AG08395 (cell line): ENCODE data around the gene ELOB.

Experiments used
- DNase-seq: peaks from one replicate; pipeline ENCODE4 v3.0.0; 2012; ENCODE audit warnings: mixed read lengths, low spot score

The ELOB gene

DNA sequence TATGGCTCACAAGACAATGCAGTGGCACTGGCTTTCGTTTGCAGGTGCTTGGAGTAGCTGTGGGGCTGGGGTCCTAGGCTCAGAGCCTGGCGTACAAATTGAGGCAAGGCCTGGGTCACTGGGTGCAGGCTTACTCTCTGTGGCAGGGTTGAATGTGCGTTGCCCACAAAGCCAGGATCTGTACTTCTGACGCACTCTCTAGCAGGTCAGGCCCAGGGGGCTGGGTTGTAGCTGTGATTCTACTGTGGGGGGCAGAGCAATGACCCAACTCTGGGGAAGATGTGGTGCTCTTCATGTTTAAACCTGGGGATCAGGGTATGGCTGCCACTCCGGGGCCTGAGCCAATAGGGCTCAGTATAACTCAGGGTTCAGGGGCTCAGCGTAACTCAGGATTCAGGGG lies 33.6 kb upstream of the ELOB start:
- no peak for DNase-seq

DNA sequence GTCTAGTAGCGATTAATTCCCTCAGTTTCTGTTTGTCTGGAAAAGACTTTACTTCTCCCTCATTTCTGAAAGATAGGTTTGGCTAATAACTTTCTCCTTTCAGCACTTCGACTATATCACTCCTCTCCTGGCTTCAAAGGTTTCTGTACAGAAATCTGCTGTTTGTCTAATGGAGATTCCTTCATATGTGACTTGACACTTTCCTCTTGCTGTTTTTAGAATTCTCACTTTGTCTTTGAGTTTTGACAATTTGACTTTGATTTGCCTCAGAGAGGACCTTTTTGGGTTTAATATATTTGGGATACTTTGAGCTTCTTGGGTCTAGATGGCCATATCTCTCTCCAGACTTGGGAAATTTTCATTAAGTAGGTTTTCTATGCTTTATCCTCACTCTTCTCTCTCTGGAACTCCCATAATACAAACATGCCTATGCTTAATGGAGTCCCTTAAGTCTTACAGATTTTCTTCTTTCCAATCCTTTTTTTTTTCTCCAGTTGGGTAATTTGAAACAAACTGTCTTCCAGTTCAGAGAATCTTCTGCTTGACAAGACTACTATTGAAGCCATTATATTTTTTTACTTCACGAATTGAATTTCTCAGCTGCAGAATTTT lies 32.2 kb upstream of the ELOB start:
- no peak for DNase-seq

DNA sequence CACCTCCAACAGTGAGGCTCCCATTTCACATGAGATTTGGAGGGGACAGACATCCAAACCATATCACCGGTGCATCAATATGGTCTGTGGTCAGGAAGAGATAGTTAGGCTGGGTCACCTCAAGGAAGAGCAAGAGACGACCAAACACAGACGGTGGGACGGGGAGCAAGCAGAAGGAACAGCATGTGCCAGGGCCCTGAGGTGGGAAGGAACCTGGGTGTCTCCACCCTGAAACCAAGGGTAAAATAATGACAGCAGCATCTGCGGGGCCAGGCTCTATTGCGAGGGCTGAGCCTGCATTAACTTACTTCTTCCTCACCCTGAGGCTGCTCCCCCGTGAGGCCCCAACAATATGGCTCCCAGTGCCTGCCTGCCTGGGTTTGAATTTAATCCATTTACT lies 31.1 kb upstream of the ELOB start:
- DNase-seq, result no peak

DNA sequence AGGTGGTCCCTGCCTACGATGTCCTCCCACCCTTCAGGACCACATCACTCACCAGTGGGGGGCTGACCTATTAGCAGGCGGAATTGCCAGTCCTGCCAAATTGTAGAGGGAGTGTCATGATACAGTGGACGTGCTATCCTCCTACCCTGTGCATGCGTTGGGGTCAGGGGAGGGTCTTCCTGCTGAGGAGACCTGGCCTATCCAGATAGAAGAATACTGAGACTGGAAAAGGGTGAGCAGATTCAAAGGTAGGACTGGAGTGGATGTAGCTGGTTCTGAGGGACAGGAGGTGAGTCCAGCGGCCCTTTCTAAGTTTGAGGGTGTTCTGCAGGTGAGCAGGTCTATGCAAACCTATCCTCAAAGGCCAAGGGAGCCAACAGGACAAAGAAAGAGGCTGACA lies 29.2 kb upstream of the ELOB start:
- DNase-seq, result no peak

DNA sequence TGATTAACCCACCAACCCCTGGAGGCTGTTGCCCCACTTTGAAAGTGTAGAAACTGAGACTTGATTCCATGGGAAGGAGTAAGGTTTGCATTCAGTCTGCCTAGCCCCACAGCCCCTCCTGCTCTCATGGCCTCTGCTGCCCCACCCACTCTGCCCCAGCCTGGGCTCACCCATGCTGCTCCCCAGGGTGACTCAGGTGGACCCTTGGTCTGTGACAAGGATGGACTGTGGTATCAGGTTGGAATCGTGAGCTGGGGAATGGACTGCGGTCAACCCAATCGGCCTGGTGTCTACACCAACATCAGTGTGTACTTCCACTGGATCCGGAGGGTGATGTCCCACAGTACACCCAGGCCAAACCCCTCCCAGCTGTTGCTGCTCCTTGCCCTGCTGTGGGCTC lies 27.6 kb upstream of the ELOB start:
- no peak for DNase-seq

DNA sequence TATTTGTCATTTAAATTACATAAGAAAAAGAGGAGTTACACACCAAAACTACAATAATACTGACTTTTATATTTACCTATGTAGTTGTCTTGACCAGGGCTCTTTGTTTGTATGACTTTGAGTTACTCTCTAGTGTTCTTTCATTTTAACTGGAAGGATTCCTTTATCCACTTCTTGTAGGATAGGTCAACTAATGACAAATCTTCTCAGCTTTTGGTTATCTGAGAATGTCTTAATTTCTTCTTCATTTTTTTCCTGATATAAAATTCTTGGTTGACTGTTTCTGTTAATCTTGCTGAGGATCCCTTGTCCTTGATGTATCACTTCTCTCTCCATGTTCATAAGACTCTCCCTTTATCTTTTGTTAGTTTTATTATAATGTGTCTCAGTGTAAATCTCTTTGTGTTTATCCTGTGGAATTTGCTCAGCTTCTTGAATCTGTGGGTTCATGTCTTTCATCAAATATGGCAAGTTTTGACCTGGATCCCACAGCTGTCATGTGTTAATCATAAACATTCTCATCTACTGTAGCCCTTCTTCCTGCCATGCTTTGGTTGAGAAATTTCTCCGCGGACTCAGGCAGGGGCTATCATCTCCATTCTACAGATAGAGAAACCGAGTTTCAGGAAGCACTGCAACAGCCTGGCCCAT lies 26.6 kb upstream of the ELOB start:
- DNase-seq, result no peak

DNA sequence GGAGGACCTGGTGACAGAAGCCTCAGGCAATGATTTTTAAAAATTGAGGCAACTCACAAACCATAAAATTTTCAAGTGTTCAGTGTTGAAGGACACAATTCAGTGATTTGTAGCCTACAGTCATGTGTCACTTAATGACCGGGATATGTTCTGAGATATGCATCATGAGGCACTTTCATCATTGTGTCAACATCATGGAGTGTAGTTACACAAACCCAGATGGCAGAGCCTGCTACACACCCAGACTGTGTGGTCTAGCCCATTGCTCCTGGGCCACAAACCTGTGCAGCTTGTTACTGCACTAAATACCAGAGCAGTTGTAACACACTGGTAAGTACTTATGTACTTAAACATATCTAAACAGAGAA lies 22.8 kb upstream of the ELOB start:
- DNase-seq, result no peak

DNA sequence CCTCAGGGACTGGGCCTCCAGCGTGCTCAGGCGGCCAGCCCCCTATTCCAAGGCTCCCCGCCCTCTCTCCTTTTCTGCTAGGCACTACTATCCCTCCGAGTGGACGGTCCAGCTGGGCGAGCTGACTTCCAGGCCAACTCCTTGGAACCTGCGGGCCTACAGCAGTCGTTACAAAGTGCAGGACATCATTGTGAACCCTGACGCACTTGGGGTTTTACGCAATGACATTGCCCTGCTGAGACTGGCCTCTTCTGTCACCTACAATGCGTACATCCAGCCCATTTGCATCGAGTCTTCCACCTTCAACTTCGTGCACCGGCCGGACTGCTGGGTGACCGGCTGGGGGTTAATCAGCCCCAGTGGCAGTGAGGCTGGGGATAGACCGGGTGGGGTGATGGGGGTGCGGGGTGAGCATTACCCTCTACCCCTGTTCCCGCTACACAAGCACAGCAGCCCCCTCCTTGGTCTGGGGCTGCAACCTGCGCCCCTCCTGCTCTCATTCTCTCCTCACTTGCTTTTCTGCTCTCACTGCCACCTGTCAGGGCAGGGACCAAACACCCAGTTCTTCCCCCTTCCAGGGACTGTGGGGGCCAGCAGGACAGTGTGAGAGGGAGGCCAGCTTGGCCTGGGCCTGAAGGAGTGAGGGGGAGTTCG lies 22.3 kb upstream of the ELOB start:
- DNase-seq, result no peak

DNA sequence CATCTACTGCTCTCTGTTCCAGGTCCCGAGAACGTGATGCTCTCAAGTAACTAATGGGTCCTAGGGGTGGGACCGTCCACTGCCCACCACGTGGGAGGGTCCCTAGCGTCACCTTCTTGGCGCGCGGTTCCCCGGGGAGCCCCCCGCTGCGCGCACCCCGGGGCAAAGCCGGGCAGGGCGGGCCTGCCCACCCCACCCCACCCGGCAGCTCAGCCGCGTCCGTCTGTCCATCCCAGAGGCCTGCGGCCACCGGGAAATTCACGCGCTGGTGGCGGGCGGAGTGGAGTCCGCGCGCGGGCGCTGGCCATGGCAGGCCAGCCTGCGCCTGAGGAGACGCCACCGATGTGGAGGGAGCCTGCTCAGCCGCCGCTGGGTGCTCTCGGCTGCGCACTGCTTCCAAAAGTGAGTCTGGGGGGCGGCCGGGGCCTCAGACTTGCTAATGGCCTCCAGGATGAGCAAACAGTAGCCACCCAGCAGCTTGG lies 21.7 kb upstream of the ELOB start:
- DNase-seq, result no peak

DNA sequence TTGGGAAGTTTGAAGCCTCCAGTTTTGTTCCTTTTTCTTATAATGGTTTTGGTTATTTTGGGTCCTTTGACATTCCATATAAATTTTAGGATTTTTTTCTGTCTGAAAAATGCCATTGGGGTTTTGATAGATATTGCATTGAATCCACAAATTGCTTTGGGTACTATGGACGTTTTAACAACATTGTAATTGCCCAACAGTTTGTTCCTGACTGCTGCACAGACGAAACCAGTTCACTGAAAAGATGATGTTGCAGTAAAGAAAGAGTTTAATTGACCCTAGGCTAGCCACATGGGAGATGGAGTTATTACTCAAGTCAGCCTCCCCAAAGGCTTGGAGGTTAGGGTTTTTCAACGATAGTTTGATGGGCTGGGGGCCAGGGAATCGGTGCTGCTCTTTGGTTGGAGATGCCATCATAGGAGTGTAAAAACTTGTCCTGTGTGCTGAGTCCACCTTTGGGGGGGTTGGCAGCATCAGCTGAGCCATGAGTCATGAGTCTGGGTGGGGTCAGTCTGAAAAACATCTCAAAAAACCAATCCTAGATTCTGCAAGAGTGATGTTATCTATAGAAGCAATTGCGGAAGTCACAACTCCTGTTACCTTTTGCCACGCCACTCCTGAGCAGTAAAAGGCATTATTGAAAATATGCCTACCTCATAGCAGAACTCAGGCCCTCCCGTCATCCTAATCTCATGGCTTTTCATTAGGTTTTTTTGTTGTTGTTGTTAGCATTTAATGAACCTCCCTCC lies 18.5 kb upstream of the ELOB start:
- DNase-seq, result no peak

DNA sequence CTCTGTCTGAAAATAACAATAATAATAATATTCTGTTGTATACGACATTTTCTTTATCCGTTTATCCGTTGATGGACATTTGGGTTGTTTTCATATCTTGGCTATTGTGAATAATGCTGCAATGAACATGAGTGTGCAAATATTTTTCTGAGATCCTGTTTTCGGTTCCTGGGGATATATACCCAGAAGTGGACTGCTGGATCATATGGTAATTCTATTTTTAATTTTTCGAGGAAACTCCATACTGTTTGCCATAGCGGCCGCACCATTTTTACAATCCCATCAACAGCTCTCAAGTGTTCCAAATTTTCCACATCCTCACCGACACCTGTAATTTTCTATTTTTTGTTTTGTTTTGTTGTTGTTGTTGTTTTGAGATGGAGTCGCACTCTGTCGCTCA lies 15.9 kb upstream of the ELOB start:
- DNase-seq, result no peak

DNA sequence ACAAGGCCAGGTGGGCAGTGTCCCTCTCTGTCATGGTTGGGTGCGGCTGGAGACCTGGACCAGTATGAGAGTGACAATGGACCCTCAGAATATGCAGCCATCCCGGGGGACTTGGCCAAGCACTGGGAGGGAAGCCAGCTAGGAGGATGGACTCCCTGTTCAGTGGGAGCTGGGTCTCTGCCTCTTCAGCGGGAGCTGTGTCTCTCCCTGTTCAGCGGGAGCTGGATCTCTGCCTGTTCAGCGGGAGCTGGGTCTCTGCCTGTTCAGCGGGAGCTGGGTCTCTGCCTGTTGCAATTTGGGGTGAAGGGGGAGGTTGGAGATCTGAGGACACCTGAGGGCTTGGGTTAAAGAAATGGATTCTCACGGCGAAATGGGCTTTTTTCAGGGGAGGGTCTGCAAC lies 14.1 kb upstream of the ELOB start:
- DNase-seq, result no peak

DNA sequence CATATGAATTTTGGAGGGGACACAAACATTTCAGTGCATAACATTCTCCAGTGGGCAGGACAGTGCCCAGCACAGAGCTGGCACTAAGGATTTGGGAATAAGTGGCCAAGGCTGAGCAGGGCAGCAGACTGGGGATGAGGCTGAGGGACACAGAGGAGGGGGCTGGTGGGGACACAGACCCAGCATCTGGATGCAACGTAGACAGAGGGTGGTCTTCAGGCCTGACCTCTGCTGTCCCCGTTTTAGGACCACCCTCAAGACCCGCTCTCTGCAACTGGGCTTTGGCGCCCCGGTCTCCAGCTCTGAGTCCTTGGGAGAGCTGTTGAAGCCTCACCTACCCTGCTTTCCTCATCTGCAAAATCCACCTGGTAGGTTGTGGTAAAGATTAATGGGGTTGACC lies 13.6 kb upstream of the ELOB start:
- no peak for DNase-seq

DNA sequence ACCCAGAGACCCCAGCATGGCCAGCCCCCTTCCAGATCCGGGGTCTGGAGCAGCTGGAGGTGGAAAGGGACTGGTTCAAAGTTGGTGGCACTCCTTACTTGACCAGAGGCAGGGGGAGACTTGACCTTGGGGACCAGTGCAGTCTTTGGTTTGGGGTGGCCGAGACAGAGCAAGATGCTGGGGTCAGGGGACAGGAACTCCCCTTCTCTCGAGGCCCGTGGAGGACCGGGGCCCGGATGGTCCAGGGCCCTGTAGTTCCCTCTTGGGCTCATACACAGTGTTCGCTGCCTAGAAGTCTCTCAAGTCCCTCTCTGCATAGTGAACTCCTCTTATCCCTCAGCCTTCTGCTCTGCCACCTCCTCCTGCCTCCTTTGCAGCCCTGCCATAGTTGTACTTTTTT lies 10.9 kb upstream of the ELOB start:
- DNase-seq, result no peak

DNA sequence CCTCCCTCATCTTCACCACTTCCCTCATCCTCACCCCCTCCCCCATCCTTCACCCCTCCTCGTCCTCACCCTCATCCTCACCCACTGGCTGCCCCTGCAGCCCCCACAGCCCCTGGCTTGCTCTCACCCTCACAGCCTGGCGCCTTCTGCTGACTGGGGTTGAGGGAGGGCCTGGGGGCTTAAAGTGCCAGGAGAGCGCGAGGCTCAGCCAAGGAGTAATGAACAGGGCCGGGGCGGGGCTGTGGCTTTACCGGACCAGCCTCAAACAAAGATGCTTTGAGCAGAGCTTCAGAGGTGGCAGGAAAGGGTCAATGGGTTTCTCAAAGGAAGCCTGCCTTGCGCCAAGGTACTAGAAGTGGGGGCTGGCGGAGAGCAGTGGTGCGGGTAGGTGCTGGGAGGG lies 10.3 kb upstream of the ELOB start, which contains the start of gene PRSS33:
PRSS33 (minus strand) TSS at position 155 of the 400 bp plus-strand sequence. CDS start 1,013 bp downstream, outside the sequence.
- DNase-seq, result no peak

DNA sequence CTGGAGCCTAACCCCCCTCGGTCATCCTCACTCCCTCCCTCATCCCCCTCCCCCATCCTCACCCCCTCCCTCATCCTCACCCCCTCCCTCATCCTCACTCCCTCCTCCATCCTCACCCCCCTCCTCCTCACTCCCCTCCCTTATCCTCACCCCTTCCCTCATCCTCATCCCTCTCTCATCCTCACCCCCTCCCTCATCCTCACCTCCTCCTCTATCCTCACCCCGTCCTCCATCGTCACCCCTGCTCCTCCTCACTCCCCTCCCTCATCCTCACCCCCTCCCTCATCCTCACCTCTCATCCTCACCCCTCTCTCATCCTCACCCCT lies 9.7 kb upstream of the ELOB start:
- no peak for DNase-seq

DNA sequence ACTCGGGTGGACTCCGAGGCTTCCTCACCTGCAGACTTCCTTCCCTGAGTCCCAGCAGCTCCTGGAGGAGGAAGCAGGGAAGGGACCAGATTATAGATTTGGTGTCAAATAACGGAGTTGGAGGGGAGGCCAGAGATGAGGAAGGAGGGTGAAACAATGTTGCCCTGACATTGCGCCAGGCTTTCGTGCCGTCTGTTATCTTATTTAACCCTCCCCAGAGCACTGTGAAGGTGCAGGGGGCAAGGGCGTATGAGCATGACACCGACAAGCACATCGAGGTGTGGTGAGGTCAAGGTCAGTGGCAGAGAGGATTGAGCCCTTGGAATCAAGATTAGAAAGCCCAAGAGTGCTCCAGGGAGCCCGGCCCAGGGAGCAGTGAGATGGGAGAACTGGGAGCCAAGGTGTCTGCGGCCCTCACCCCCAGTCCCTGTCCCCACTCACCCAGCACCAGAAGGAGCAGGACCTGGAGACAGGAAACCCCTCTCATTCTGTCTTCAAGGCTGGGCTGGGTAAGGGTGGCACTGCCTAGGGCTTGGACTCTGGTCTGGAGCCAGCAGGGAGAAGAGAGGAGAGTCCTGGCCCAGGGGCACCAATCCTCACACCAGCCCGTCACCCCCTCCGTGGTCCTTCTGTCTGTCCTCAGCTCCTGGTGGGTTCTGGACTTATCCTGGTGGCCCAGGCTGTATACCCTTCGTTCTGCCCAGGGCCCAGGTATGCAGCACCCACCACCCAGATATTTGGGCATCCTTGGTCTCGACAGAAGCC lies 9.2 kb upstream of the ELOB start:
- no peak for DNase-seq

DNA sequence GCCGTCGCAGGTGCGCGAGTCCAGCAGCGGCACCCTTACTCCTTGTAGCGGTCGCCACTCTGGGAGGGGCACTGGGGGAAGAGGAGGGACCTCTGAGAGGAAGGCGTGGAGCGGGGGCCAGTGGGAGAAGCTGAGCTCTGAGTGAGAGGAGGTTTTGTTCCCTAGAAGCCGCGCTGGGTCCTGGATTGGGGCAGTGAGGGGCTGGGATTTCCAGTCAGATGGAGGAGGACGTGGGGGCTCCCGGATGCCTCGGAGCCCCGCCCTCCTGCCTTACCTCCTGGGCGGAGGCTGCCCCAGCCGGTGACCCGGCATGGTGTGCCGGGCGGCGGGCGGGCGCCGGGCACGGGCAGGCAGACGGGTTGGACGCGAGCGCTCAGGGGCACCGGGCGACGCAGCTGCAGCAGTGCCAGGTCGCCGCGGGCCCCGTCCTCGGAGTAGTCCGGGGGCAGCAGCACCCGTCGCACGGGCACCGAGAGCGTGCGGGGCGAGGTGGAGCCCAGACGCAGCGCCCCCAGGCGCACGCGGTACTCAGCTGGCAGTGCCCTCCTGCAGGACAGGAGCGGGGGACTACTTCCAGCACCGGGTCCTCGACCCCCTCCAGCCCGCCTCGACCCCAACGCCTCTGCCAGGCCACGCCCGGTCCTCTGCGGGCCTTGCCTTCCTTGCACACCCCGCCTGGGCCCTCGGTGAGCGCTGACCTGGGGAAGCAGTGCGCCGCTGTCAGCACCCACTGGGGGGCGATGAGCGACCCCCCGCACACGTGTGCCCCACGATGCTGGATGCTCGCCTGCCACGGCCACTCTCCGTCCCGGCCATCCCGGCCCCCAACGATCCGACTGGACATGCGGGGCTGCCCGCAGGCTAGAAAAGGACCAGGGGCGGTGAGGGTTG lies 8.3 kb upstream of the ELOB start:
- DNase-seq, result no peak

DNA sequence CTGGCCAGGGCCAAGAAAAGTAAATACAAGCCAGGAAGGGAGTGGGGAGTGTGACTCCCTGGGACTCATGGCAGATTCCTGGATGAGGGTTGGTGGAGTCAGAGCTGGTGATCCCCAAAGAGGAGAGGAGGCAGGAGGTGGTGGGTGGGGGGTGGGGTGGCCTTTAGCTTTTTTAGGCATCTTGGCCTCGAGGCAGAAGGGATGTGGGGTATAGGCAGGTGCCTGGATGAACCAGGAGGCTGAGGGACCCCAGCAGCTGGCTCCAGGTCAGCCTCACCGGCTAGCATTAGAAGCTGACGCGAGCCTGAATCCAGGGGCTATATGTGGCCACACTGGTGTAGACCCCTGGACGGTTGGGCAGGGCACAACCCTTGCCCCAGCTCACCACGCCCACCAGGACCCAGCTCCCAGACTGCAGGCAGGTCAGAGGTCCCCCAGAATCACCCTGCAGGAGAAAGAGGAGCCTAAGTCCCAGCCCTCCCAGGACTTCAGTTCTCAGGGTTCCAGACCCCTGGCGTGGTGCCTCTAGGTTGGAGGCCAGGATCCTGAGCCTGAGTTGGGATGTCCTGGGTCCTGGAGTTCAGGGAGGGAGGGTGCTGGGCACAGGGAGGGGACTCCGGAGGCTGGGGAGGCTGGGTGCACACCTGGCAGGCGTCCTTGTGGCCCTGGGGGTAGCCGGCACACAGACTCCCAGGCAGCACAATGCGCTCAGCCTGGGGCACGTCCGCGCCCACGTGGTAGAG lies 7.4 kb upstream of the ELOB start:
- no peak for DNase-seq

DNA sequence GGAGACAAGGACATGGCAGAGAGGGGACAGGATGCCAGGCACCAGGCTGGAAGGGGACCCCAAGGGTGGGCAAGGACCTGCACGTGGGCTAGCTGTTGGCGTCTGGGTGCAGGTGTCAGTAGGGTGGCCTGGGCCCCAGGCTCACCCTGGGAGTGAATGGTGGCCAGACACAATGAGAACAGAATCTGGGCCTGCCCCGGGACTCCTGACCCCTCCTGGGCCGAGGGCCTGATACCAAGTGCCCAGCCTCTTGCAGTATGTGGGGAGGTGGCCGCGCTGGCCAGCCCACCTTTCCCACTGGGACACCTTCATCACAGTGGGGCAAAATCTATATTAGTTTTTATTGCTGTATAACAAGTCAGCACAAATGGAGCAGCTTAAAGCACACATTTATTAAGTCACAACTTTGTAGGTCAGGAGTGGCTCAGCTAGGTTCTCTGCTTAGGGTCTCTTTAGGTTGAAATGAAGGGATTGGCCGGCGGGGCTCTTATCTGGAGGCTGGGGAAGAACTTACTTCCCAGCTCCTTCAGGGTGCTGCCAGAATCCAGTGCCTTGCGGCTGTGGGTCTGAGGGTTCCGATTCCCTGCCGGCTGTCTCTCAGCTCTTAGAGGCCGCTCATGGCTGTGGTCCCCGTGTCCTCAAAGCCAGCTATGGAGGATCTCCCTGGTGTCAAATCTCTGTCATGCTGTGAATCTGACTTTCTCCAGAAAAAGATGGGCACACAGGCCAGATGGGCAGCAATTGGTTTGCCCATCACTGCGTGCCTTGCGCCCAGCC lies 6.7 kb upstream of the ELOB start:
- no peak for DNase-seq
